ENCODE measurements around the gene APH1B.

Gene APH1B

DNA sequence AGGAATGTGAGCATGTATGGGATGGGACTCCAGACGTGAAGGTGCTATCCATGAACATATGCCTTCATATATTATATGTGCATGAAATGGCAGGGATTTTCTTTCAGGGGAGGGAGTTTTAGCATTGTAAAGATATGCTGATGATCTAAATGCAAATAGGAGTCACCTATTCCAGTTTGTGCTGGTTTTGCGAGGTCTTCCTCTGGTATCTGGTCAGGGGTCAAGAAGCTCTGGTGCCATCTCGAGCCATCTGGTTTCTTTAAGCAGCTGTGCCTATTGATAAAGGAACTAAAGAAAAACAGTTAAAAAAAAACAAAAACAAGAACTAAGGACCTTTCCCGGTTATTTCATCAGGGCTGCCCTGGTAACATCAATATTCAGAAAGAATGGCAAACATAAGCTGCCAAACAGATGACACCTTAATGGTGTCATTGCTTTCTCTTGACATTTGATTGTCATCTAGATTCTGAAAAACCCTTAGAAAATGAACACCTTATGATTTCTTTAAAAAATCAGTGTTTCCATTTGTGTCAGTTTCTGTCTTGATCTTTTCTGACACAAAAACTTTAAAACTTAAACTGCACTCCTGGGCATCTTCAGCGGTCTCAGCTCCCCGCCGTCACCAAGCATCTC is 22.7 kb downstream of the APH1B start:
- TF ChIP-seq, protein P1, sequence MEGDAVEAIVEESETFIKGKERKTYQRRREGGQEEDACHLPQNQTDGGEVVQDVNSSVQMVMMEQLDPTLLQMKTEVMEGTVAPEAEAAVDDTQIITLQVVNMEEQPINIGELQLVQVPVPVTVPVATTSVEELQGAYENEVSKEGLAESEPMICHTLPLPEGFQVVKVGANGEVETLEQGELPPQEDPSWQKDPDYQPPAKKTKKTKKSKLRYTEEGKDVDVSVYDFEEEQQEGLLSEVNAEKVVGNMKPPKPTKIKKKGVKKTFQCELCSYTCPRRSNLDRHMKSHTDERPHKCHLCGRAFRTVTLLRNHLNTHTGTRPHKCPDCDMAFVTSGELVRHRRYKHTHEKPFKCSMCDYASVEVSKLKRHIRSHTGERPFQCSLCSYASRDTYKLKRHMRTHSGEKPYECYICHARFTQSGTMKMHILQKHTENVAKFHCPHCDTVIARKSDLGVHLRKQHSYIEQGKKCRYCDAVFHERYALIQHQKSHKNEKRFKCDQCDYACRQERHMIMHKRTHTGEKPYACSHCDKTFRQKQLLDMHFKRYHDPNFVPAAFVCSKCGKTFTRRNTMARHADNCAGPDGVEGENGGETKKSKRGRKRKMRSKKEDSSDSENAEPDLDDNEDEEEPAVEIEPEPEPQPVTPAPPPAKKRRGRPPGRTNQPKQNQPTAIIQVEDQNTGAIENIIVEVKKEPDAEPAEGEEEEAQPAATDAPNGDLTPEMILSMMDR (IDR thresholded peaks at IDR 0.05; ENCODE audit: low read depth, low read length, missing control alignments): no peak
- DNase-seq (ENCODE audit: extremely low read depth, low read depth): no peak
- H3K4me3 ChIP-seq (replicated peaks; ENCODE audit: low read depth, low read length): no peak overlapping the region

DNA sequence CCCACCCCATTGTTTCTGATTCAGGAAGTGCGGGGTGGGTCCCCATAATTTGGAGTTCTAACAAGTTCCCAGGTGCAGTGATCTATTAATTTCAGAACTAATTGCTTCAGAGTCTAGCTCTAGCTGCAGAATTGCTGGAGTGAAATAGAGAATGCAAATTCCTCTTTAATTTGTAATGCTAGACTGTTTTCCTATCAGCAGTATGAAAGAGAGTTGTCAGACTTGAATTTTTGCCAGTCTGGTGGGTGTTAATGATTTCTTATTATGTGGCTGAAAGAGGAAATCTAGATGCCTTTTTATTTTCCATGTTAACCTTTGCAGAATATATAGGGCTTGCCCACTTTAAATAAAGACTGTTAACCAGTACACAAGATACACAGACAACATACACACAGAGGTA is 23.7 kb downstream of the APH1B start:
- no peak overlapping the region for H3K4me3 ChIP-seq (replicated peaks; ENCODE audit: low read depth, low read length)
- TF ChIP-seq, protein P1 (IDR thresholded peaks at IDR 0.05; ENCODE audit: low read depth, low read length, missing control alignments): no peak
- no peak for DNase-seq (ENCODE audit: extremely low read depth, low read depth)

DNA sequence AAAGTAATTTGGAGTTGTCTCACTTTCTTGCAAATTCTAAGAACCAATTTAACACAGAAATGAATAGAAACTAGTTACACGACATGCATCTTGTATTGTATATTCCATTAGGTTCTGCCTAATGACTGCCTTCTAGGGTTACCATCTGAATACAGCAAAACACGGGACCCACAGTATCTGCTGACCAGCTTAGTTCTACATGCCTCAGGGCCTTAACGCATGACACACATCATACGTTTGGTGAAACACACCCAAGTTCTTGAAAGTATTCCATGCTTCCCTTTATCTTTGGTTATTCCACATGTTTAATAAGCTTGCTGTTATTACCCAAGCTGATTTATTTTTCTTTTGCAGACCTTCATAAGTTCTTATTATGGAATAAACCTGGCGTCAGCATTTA is 27.9 kb downstream of the APH1B start:
- no peak for DNase-seq (ENCODE audit: extremely low read depth, low read depth)
- TF ChIP-seq, protein P1 (IDR thresholded peaks at IDR 0.05; ENCODE audit: low read depth, low read length, missing control alignments): no peak
- no peak overlapping the region for H3K4me3 ChIP-seq (replicated peaks; ENCODE audit: low read depth, low read length)

DNA sequence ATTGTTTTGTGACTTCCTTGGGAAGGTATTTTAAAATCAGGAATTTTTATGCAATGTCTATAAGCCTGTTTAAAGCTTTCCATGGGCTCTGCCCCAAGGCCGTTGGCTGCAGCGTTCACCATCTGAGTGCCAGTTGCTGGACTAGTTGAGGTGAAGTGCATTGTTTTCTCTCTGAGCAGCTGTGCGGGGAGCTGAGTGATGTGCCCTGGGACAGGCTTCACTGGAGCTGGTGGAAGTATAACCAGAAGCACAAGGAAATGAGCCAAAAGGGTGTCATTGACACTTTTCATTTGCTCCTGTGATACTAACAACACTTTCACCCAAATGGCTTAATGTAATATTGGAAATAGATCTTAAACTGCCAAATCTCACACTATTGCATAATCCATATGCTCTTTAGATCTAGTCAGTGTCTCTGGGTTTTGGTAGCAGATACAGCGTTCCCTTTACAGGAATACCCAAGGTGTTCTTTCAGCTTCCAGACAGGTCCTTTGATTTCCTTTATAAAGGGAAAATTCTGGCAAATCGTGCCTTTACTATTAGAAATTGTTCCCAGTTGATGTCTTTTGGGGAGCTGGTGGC is 29.2 kb downstream of the APH1B start:
- no peak for DNase-seq (ENCODE audit: extremely low read depth, low read depth)
- TF ChIP-seq, protein P1 (IDR thresholded peaks at IDR 0.05; ENCODE audit: low read depth, low read length, missing control alignments): no peak

DNA sequence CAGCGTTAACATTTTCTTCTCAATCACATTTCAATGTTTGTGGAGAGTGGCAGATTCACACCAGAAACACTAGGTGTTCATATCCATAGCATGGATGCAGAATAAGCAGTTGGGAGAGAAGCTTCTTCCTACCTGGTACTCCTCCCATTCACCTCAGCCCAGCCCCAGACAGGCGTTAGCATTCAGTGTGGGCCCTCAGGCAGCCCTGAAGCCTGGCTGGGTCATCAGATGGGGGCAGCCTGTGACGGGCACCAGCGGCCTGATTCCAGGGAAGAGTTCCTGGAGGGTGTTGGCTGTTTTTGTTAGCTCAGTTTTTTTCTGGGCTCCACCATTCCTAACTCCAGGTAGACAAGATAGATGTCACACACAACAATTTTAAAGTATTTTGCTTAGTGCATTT is 31.1 kb downstream of the APH1B start:
- no peak for DNase-seq (ENCODE audit: extremely low read depth, low read depth)
- H3K4me3 ChIP-seq (replicated peaks; ENCODE audit: low read depth, low read length): no peak overlapping the region
- TF ChIP-seq, protein P1 (IDR thresholded peaks at IDR 0.05; ENCODE audit: low read depth, low read length, missing control alignments): no peak

More for the DNA sequence above, 29.2 kb downstream of the APH1B start:
- no peak overlapping the region for H3K4me3 ChIP-seq (replicated peaks; ENCODE audit: low read depth, low read length)

DNA sequence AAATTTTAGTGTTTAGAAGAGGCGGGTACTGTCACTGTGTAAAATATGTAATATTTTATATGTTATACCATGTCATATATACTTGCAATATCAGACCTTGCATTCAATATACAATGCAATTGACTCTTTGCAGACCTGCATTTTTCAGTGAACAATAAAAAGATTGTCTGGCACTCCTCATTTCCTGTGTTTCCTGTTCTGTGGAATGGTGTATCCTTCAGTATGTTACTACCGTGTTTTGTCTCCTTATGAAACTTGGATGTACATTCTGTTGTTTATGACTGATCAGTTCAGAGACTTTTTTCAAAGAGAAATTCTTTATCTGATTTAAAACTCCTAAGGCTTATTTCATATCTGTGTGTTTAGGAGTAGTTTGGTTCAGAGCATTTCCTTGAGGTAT is 31.5 kb downstream of the APH1B start:
- TF ChIP-seq, protein P1 (IDR thresholded peaks at IDR 0.05; ENCODE audit: low read depth, low read length, missing control alignments): no peak
- no peak for DNase-seq (ENCODE audit: extremely low read depth, low read depth)
- H3K4me3 ChIP-seq (replicated peaks; ENCODE audit: low read depth, low read length): no peak overlapping the region
